Stomach smooth muscle (tissue), 2 donors: ENCODE results near the gene BACE1.
A peak's percentile ranks its signal among the peaks of the same experiment; 100 is the strongest.
"Not testable (repeated sequence)": the region's sequence is repeated elsewhere in the genome, so short reads cannot be mapped to it uniquely, and the experiment has no call there.

Source experiments
- H3K27ac ChIP-seq: one replicate; pipeline ENCODE4 v1.7.0; 2013; ENCODE audit warnings: mild to moderate bottlenecking, low read length, inconsistent platforms
- H3K27me3 ChIP-seq, 2 donors: one replicate each; pipeline ENCODE4 v1.7.0; 2013; ENCODE audit warnings: low read length in 2 of 2; ENCODE audit not compliant: insufficient read depth in 2 of 2, control insufficient read depth in 1 of 2
- H3K36me3 ChIP-seq, 2 donors: one replicate each; pipeline ENCODE4 v1.7.0; 2013; ENCODE audit warnings: low read length in 2 of 2; ENCODE audit not compliant: control insufficient read depth in 2 of 2, insufficient read depth in 2 of 2
- H3K4me1 ChIP-seq: one replicate; pipeline ENCODE4 v1.7.0; 2013; ENCODE audit warnings: low read length; ENCODE audit not compliant: control insufficient read depth, insufficient read depth
- H3K4me3 ChIP-seq, 2 donors: one replicate each; pipeline ENCODE4 v1.7.0; 2013; ENCODE audit warnings: low read length in 2 of 2
- H3K9ac ChIP-seq, 2 donors: one replicate each; pipeline ENCODE4 v1.7.0; 2013; ENCODE audit warnings: low read length in 2 of 2, mild to moderate bottlenecking in 1 of 2
- H3K9me3 ChIP-seq, 2 donors: one replicate each; pipeline ENCODE4 v1.7.0; 2013; ENCODE audit warnings: low read length in 2 of 2; ENCODE audit not compliant: control insufficient read depth in 2 of 2
- donor health status: healthy.
- donor health status: Pancreatic carcinoma.

Gene BACE1

GRCh38 chr11:117328375-117329010, 12.4 kb upstream of the BACE1 start:
- Histone ChIP-seq H3K27me3 (no peaks in the 10 kb centered on the region), H3K9me3 (no peaks in the 10 kb centered on the region), H3K4me1 (peaks cover 14% of the 10 kb centered on the region), H3K36me3 (no peaks in the 10 kb centered on the region), H3K4me3 (peak overlapping the region; percentile 56 to 88), H3K9ac (peak overlapping the region; percentile 80 to 84), H3K27ac (peak overlapping the region; percentile 86)

- Histone ChIP-seq H3K4me3 (peak within 1 kb of the TSS; percentile 56 to 88), H3K27ac (peak within 1 kb of the TSS; percentile 86), H3K9me3 (no peaks in the 10 kb centered on the region), H3K36me3 (no peaks in the 10 kb centered on the region), H3K27me3 (no peaks in the 10 kb centered on the region), H3K4me1 (peaks cover 14% of the 10 kb centered on the region), H3K9ac (peak within 1 kb of the TSS; percentile 80 to 84)
These were observed 11.7 kb upstream of the BACE1 start, which contains the start of gene CEP164 for GRCh38 chr11:117327567-117328374. CEP164 (plus strand) TSS chr11:117327854; CDS start chr11:117338587, 10,733 bp downstream.

GRCh38 chr11:117327255-117327566, 11.2 kb upstream of the BACE1 start:
- Histone ChIP-seq H3K4me1 (peaks cover 14% of the 10 kb centered on the region), H3K4me3 (peak overlapping the region in 1 of 2 donors; percentile 88)
- H3K9me3 ChIP-seq, H3K9ac ChIP-seq, H3K27ac ChIP-seq, H3K27me3 ChIP-seq, H3K36me3 ChIP-seq: not testable (repeated sequence)

- Histone ChIP-seq H3K36me3 (no peaks in the 10 kb centered on the region), H3K27ac (no peak overlapping the region), H3K27me3 (no peaks in the 10 kb centered on the region), H3K4me1 (peaks cover 19% of the 10 kb centered on the region), H3K4me3 (no peak overlapping the region), H3K9ac (no peak overlapping the region), H3K9me3 (no peaks in the 10 kb centered on the region)
These were observed 3.3 kb upstream of the BACE1 start for GRCh38 chr11:117319214-117319840.

- no peak overlapping the region for H3K27ac ChIP-seq
- no peaks in the 10 kb centered on the region for H3K36me3 ChIP-seq
- H3K4me1 ChIP-seq: peaks cover 19% of the 10 kb centered on the region
- H3K4me3 ChIP-seq: no peak overlapping the region
- H3K9ac ChIP-seq: no peak overlapping the region
- H3K27me3 ChIP-seq: no peaks in the 10 kb centered on the region
- H3K9me3 ChIP-seq: no peaks in the 10 kb centered on the region
These were observed 2.7 kb upstream of the BACE1 start for GRCh38 chr11:117318738-117319137.

- Histone ChIP-seq H3K9me3 (no peaks in the 10 kb centered on the region), H3K4me3 (peak overlapping the region; percentile 84 to 91), H3K9ac (peak overlapping the region; percentile 70 to 72), H3K27ac (no peak overlapping the region), H3K36me3 (no peaks in the 10 kb centered on the region), H3K4me1 (peaks cover 19% of the 10 kb centered on the region), H3K27me3 (no peaks in the 10 kb centered on the region)
These were observed 515 bp downstream of the BACE1 start for GRCh38 chr11:117315285-117316196.

GRCh38 chr11:117314840-117315239, 1.2 kb downstream of the BACE1 start:
- Histone ChIP-seq H3K4me3 (peak overlapping the region; percentile 47 to 84), H3K4me1 (peaks cover 19% of the 10 kb centered on the region), H3K27ac (no peak overlapping the region), H3K9ac (peak overlapping the region; percentile 70 to 72), H3K36me3 (no peaks in the 10 kb centered on the region), H3K9me3 (no peaks in the 10 kb centered on the region), H3K27me3 (no peaks in the 10 kb centered on the region)

- H3K4me3 ChIP-seq: peak overlapping the region in 1 of 2 donors; percentile 84
- H3K27ac ChIP-seq: no peak overlapping the region
- no peaks in the 10 kb centered on the region for H3K36me3 ChIP-seq
- no peaks in the 10 kb centered on the region for H3K9me3 ChIP-seq
- H3K9ac ChIP-seq: peak overlapping the region in 1 of 2 donors; percentile 70
- no peaks in the 10 kb centered on the region for H3K27me3 ChIP-seq
- H3K4me1 ChIP-seq: peaks cover 19% of the 10 kb centered on the region
These were observed 2.0 kb downstream of the BACE1 start for GRCh38 chr11:117313828-117314768.

- peaks cover 19% of the 10 kb centered on the region for H3K4me1 ChIP-seq
- H3K27me3 ChIP-seq: no peaks in the 10 kb centered on the region
- no peaks in the 10 kb centered on the region for H3K36me3 ChIP-seq
- no peak overlapping the region for H3K9ac ChIP-seq
- H3K27ac ChIP-seq: no peak overlapping the region
- no peak overlapping the region for H3K4me3 ChIP-seq
- H3K9me3 ChIP-seq: no peaks in the 10 kb centered on the region
These were observed 3.0 kb downstream of the BACE1 start for GRCh38 chr11:117313091-117313490.
